Uterus (tissue), 2 donors: ENCODE data around the gene ZFAND3.

Experiments used
- CTCF ChIP-seq, 4 experiments: fragments of 200-600 bp in 2 of 4; fragments of 450-650 bp in 2 of 4; sonication (generic) in 2 of 4; IDR thresholded peaks; one replicate each; pipeline ENCODE4 v1.5.1; 2016 to 2019; ENCODE audit warnings: antibody characterized with exemption in 4 of 4, mild to moderate bottlenecking in 2 of 4, moderate library complexity in 1 of 4
- POLR2A ChIP-seq, 2 donors: fragments of 450-650 bp; IDR thresholded peaks; one replicate each; pipeline ENCODE4 v1.6.1; 2016; ENCODE audit warnings: antibody characterized with exemption in 2 of 2, mild to moderate bottlenecking in 1 of 2, moderate library complexity in 1 of 2

- no peak for TF ChIP-seq CTCF (IDR thresholded peaks at IDR 0.05)
- no peak for TF ChIP-seq POLR2A (IDR thresholded peaks at IDR 0.05)
Measured at GRCh38 chr6:38095054-38095453, 275.5 kb downstream of the ZFAND3 start.
